Lower leg skin (tissue), 3 donors: Measurements from ENCODE around the gene PLEKHJ1.

Experiments
- POLR2A ChIP-seq, 2 donors: fragments of 450-650 bp; IDR thresholded peaks; one replicate each; pipeline ENCODE4 v1.6.1; 2016 to 2017; ENCODE audit warnings: antibody characterized with exemption in 2 of 2, mild to moderate bottlenecking in 1 of 2, moderate library complexity in 1 of 2
- TF ChIP-seq, protein P1 (sequence below), 3 donors: fragments of 450-650 bp; IDR thresholded peaks; one replicate each; pipeline ENCODE4 v1.5.1; 2016; ENCODE audit warnings: antibody characterized with exemption in 3 of 3, mild to moderate bottlenecking in 3 of 3, moderate library complexity in 2 of 3

DNA sequence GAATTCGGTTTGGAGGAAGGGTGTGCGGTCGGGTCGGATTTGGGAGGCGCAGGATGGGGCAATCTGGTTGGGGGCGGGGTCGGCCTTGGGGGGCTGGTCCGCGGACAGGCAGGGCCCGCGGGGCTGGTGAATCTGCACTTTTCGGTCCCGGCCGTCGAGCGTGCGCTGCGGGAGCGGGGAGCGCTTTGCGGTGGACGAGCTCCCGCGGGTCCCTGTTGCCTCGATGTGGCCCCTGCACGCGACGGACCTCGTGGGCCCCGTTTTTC lies 34.0 kb upstream of the PLEKHJ1 start:
- TF ChIP-seq, protein P1, sequence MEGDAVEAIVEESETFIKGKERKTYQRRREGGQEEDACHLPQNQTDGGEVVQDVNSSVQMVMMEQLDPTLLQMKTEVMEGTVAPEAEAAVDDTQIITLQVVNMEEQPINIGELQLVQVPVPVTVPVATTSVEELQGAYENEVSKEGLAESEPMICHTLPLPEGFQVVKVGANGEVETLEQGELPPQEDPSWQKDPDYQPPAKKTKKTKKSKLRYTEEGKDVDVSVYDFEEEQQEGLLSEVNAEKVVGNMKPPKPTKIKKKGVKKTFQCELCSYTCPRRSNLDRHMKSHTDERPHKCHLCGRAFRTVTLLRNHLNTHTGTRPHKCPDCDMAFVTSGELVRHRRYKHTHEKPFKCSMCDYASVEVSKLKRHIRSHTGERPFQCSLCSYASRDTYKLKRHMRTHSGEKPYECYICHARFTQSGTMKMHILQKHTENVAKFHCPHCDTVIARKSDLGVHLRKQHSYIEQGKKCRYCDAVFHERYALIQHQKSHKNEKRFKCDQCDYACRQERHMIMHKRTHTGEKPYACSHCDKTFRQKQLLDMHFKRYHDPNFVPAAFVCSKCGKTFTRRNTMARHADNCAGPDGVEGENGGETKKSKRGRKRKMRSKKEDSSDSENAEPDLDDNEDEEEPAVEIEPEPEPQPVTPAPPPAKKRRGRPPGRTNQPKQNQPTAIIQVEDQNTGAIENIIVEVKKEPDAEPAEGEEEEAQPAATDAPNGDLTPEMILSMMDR (IDR thresholded peaks at IDR 0.05), result no peak
- TF ChIP-seq POLR2A (IDR thresholded peaks at IDR 0.05), result no peak
